Loucy (cell line): Measurements from ENCODE around the gene DIPK1A.

Source experiments
- CTCF ChIP-seq: fragments of 200-600 bp; sonication (generic); conservative IDR thresholded peaks from 2 replicates; pipeline ENCODE4 v1.5.1; 2014; ENCODE audit warnings: mild to moderate bottlenecking, antibody characterized with exemption, low read length
- EZH2phosphoT487 ChIP-seq: fragments of 200-600 bp; IDR thresholded peaks from 2 replicates; pipeline ENCODE4 v1.6.1; 2018; ENCODE audit warnings: antibody characterized with exemption, mild to moderate bottlenecking, moderate library complexity, borderline replicate concordance

GRCh38 chr1:92834617-92835016, 126.6 kb downstream of the DIPK1A start:
- TF ChIP-seq CTCF (no peak), EZH2phosphoT487 (no peak)
